NCI-H2171 (cell line): ENCODE results near the gene UBQLN3.

Experiments
- DNase-seq: peaks from one replicate; lab custom pipeline; 2025; lab: John Stamatoyannopoulos, UW

UBQLN3 gene

GRCh38 chr11:5505363-5506048 lies 4.3 kb downstream of the UBQLN3 start:
- DNase-seq = no peak

DNA sequence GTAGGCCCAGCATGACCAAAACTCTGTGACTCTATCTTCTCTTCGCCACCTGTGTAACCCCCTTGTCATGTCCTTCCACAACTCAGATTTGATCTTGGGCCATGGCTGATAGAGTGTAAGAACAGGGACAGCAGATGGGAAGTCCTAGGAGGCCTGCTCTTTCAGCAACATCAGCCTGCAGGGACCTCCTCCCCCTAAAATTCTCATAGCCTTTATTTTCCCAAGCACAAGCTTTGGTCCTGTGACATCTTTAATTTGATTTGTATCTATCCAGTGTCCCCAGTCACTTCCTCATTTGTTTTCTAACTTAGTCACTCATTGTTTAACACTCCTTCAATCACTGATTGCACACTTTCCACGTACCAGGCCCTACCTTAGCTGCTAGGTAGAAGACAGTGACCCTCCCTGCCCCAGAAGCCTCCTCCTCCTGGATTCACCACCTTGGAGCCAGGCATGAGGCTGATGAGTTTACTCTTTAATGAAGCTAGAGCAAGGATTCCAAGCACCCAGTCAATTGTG lies 5.3 kb downstream of the UBQLN3 start:
- no peak for DNase-seq

DNA sequence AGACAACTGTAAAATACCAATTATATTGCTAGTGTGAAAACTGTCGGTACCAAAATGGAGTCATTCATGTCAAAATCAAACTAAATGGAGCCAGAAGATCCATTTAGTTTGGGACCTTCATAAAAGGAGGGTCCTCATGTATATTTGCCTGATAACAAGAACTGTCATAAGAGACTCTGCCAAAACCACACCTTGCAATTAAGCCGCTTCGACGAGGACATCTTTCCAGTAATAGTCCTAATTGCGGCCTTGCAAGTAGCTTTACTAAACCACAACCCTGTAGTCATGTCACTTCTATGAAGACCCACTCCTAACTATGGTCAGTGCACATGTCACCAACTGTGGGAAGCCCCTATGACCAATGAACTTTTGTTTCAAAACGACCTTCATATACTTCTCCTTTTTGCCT lies 9.4 kb downstream of the UBQLN3 start:
- no peak for DNase-seq

DNA sequence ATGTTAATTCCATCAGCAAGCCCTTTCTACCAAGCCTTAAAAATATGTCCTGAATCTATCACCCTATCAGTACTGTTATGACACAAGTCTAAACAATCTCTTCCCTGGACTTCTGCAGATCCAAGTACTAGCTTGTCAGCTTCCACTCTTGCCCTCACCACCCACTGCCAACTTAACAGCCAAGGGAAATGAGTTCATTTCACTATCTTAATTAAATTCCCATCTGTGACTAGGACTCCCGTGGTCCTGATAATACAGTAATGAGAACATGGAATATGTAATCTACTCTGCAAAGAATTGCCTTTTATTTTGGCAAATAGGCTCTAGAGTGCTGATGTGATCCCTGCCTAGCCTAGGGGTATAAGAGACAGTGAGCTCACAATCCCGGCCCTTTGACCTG lies 10.1 kb downstream of the UBQLN3 start:
- no peak for DNase-seq

DNA sequence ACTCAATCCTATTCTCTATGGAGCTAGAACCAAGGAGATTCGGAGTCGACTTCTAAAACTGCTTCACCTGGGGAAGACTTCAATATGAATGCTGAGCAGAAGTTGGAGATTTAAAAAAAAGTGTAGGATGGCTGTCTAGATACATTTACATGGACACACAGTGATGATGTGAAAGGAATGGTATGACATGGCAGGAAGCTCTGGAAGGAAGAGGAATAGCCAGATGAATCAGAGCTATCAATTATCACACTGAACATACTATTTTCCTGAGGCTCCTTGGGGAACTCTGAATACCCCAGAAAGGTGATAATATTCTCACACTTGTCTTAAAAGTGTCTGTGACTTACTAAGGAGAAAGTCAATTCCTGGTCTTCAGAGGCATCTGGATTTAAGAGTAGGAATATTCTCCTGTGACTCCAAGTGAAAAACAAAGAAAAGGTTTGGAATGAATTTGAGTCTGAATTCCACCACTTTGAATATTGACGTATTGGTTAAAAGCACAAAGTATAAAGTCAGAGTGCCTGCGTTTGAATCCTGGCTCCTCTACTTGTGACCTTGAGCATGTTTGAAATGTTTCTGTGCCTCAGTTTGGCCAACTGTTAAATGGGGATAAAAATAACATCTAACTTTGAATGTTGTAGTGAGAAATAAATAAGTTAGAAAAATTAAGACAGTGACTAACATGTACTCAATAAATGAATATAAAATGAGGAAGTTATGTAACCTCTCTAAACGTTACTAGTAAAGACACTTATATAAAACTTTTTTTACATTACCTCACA lies 20.0 kb downstream of the UBQLN3 start:
- no peak for DNase-seq

DNA sequence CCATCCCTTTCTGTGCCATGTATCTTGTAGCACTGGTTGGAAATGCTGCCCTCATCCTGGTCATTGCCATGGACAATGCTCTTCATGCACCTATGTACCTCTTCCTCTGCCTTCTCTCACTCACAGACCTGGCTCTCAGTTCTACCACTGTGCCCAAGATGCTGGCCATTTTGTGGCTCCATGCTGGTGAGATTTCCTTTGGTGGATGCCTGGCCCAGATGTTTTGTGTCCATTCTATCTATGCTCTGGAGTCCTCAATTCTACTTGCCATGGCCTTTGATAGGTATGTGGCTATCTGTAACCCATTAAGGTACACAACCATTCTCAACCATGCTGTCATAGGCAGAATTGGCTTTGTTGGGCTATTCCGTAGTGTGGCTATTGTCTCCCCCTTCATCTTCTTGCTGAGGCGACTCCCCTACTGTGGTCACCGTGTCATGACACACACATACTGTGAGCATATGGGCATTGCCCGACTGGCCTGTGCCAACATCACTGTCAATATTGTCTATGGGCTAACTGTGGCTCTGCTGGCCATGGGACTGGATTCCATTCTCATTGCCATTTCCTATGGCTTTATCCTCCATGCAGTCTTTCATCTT lies 20.9 kb downstream of the UBQLN3 start:
- DNase-seq = no peak

DNA sequence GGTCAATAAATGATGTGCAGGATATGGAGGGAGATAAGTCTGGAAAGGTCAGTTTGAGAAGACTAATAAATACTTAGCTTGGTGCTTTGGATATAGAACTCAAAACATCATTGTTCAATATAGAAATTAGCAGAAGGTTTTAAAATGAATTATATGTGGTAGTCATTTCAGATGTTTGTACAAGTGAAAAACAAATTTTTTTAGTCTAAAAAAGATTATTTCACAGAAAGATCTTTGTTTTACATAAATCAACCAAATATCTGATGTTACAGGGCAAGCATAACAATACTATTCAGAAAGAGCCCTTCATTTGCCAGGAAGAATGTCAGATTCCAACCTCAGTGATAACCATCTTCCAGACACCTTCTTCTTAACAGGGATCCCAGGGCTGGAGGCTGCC lies 21.4 kb downstream of the UBQLN3 start, which contains the start of gene OR52D1:
OR52D1 (plus strand) TSS at position 301 of the 400 bp plus-strand sequence; CDS start at position 323, 22 bp downstream.
- DNase-seq = no peak

DNA sequence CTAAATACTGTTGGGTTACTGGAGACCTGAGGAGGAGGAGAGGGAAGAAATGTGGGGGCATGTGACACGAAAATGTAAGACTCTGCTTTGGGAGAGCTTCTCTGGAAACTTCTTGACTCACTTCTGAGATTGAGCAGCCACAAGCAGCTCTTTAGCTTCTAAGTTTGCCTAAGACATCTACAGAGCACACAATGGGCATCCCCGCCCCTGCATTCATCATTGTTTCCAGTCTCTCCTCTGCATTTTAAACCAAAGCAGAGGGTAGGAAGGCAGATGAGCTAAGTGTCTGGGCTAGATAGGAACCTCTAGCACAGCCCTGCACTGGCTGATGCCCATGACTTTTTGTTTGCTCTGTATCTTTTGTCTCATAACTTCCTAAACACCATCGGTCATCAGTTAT lies 23.3 kb downstream of the UBQLN3 start:
- no peak for DNase-seq

- DNase-seq = no peak
Observed at GRCh38 chr11:5486003-5486402, 23.8 kb downstream of the UBQLN3 start.

GRCh38 chr11:5476186-5476819 lies 33.5 kb downstream of the UBQLN3 start:
- DNase-seq = no peak

GRCh38 chr11:5473921-5474320 lies 35.8 kb downstream of the UBQLN3 start:
- DNase-seq = no peak

DNA sequence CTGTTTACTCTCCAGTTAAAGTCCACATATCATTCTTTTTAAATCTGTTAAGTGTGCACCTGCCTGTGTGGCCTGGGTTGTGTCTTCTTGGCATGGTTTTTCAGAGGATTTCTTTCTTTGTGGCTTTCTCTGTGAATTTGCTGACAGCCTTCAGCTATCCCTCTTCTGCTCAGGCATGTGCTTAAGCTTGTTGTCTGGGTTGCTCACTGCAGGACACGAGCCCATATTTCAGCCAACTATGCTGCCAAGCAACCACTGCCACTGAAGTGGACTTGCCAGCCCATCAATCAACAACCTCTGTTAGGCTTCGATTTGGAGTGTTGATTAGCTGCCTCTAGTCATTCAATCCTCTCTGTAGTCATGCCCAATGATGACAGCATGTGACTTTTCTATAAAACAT lies 42.2 kb downstream of the UBQLN3 start:
- no peak for DNase-seq

DNA sequence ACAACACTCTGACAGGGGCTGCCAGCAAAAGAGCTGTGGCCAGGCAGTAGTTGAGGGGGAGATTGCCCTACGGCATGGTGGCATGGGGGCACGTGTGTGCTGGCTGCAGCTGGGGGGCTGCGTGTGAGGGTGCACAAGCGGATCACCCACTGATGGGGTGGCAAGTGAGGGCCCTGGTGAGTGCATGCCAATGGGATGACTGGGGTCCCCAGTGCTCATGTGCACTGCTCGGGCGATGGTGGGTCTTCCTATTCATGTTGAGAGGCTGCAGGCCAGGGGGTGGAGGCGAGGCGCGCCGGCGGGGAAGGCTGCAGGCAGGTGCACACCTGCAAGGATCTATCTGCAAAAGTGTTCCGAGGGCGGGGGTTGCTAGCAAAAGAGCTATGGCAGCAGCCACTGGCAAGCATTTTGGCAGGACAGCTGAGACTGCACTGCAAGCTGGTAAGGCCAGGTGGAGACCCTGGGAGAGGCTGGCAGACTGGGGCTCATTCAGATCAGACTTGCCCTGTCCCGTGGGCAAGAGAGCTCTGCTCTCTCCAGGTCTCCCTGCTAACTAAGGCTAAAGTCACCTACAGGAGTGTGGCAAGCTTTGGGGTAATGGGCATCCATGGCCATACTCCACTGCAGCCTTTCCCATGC lies 48.7 kb downstream of the UBQLN3 start:
- no peak for DNase-seq
